Left colon (tissue), 2 donors: ENCODE results near the gene PGS1. TPM values are rescaled to one million over a fixed set of nuclear protein-coding genes. Genes with fewer than 3 reads are reported as not detected.
"Not testable (repeated sequence)": the region's sequence is repeated elsewhere in the genome, so short reads cannot be mapped to it uniquely, and the experiment has no call there.

Source experiments
- ATAC-seq: fragments of 200-7000 bp; cut with Tn5 transposase; one replicate; pipeline ENCODE4 v1.9.1; 2020; ENCODE audit warnings: mild to moderate bottlenecking, moderate library complexity
- DNase-seq, 2 donors: peaks; one replicate each; pipeline ENCODE4 v3.0.0-alpha.2; 2020
- intact Hi-C, 2 donors: fragments of 100-400 bp; cut with DNase I in 1 of 2; cut with micrococcal nuclease in 1 of 2; formaldehyde crosslinking; loops; one replicate each; pipeline versions ENCODE4 v1.11.2 to v1.14.0; 2022; cut with DNase I, micrococcal nuclease
- total RNA-seq, 2 donors: library from RNA; stranded (reverse); fragmentation: NEBNext Ultra II Directional; extraction: Animal tissue kit (Norgen Biotek cat#: 25700); gene quantifications; one replicate each; pipeline ENCODE4 v1.2.1, GENCODE V29; 2021
- donor health status: DM: no; HTN: no; CAD: no.
- donor health status: DM: yes; HTN: yes; CAD: no.

PGS1 gene
- total RNA-seq, 2 donors from 2014 or later, result 37.6 to 44.5 TPM

- DNase-seq, result no peak
- intact Hi-C loops, result no loop called here
- ATAC-seq, result no peak
Measured at GRCh38 chr17:78454346-78454745, 75.9 kb downstream of the PGS1 start.

DNA sequence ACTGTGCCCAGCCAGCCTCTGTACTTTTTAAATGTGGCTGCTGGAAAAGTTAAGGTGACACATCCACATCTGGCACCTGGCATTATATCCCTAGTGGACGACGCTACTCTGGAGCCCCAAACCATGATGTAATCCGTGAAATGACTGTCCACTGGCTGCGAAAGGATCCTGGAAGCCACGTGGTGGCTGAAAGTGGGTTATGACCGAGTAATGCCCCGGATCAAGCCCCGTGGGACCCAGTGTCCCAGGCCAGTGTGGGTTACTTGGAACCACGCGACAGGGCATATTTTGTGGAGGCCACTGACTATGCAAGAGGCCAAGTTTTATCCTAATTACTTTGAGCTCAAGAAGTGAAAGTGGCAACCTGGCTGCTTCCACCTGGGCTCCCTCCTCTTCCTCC is 79.6 kb downstream of the PGS1 start:
- intact Hi-C loops, result no loop called here
- DNase-seq, result no peak
- ATAC-seq, result no peak

- intact Hi-C loops, result no loop called here
- ATAC-seq, result no peak
Measured at GRCh38 chr17:78458736-78459335, 80.4 kb downstream of the PGS1 start.

GRCh38 chr17:78459696-78460095 is 81.2 kb downstream of the PGS1 start:
- no peak for ATAC-seq
- DNase-seq, result no peak
- intact Hi-C loops, result no loop called here

More at GRCh38 chr17:78458736-78459335, 80.4 kb downstream of the PGS1 start:
- no peak for DNase-seq

GRCh38 chr17:78460176-78460675 is 81.8 kb downstream of the PGS1 start:
- DNase-seq, result no peak
- intact Hi-C loops, result no loop called here
- ATAC-seq, result no peak

DNA sequence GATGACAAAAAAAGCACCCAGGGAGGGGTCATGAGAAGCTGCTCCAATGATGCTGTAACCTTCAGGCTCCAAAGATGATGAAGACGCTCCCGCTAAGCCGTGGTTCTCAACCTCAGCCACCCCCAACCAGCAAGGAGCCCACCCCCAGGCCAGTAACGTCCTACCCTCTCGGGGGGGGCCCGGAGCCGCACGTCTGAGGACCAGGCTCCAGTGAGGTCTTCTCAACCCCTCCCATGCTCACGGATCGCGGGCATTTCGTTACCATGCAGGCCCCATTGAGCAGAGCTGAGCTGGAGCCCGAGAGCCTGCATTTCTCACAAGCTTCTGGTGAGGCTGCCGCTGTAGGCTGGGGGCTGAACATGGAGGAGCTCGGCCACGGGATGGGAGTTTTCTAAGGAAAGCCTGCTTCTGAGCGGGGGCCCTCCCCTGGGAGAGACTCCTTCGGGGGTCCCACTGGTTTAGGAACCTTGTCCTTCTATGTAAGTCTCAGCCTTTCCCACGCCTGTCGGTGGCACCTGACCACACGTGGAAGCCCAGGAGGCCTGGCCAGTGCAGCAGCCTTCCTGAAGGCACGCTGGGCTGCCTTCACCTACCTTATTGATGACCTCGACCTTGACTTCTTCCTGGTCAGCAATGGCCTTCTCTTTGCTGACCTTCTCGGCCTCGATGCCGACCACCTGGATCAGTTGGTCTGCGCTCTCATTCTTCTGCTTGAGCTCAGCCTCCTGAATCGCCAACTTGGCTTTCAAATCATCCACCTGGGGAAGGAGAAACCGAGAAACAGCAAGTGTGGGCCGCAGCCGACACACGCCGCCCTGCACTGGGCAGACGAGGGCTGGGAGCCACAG is 82.7 kb downstream of the PGS1 start:
- intact Hi-C loops, result no loop called here
- DNase-seq, result no peak
- no peak for ATAC-seq

DNA sequence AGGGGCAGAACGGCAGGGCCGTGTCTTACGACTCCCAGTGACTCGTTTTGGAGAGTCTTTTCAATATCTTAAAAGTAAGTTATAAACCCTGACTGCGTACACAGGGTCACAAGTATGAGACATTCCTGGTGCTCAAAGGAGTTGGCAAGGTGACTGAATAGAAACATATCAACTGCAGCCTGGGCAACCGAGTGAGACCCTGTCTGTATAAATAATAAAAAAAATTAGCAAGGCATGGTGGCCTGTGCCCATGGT is 83.3 kb downstream of the PGS1 start:
- ATAC-seq, result no peak
- intact Hi-C loops, result no loop called here

GRCh38 chr17:78462148-78462547 is 83.7 kb downstream of the PGS1 start:
- intact Hi-C loops, result no loop called here
- no peak for ATAC-seq
- no peak for DNase-seq

More for the DNA sequence above, 83.3 kb downstream of the PGS1 start:
- no peak for DNase-seq

DNA sequence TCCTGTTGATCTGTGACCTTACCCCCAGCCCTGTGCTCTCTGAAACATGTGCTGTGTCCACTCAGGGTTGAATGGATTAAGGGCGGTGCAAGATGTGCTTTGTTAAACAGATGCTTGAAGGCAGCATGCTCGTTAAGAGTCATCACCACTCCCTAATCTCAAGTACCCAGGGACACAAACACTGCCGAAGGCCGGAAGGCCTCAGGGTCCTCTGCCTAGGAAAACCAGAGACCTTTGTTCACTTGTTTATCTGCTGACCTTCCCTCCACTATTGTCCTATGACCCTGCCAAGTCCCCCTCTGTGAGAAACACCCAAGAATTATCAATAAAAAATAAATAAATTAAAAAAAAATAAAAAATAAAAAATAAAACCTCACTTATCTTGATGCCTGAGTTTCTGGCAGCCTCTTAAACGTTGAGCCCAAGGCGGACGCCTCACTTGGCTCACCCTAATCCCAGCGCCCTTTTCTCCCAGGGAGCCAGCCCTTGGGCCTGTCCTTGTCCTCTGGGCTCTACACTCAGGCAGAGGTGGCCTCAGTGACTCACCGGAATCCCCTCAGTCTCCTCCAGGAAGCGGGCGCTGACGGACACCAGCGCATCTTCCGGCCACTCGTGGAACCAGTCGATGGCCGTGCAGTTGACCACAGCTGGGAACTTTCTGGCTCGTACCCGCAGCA is 87.8 kb downstream of the PGS1 start:
- intact Hi-C loops, DNase-seq, ATAC-seq: not testable (repeated sequence)

DNA sequence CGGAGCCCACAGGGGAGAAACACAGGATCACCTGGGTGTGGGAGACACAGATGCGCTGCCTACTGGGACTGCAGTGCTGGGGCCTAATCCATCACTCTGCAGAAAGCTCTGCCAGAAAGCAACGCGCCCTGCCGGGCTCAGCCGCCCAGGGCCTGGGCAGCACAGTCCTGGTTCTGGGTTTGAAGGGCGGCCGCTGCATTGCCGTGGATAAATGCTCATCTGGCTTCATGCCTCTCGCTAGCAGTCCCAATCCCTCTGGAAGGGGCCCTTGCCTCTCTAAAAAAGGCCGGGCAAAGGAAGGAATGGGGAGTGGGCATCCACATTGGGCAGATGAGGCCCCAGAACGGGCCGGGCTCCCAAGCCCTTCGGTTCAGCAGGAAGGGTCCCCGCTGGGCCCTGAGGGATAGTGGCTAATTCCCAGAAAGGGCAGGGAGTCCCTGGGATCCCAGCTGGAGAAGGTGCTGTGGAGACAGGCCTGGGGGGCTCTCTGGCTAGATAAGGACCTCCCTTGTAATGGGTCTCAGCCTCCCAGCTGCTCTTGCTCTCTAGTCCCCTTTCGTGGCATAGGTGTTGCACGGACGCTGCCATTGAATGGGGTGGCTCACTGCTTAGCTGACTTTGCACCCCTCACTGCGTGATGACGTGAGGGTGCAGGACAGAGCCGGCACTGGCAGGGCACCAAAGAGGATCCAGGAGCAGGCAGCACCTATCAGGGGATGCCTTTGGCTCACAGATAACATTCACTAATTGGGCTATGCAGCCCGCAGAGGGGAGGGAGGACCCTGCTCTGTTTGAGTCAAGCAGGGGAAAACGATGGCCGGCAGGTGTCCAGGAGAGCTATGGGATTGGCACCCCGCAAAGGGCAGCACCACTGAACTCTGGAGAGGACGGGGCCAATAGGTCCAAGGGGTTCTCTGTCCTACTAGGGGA is 88.6 kb downstream of the PGS1 start:
- intact Hi-C loops, result no loop called here
- ATAC-seq (no peak), DNase-seq (no peak)

DNA sequence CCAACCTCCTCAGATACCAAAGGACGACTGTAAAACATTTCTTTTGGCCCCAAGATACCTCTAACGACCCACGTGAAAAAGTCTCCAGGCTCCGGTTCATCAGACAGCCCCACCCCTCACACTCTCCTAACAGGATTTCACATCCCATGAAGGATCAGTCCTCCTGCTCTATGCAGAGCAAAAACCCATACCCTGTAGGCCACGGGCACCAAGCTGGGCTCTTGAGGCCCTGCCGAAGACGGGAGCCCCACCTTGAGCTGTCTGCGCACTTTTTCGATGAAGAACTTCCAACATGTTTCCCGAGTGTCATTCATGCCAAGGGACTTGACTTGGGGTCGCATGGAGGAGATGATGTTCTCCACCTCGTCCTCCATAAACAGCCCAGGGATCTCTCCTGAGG is 89.9 kb downstream of the PGS1 start:
- no peak for DNase-seq
- ATAC-seq, result no peak
- intact Hi-C loops, result no loop called here

GRCh38 chr17:78469443-78469842 is 91.0 kb downstream of the PGS1 start:
- intact Hi-C loops, result no loop called here
- DNase-seq (no peak), ATAC-seq (no peak)

DNA sequence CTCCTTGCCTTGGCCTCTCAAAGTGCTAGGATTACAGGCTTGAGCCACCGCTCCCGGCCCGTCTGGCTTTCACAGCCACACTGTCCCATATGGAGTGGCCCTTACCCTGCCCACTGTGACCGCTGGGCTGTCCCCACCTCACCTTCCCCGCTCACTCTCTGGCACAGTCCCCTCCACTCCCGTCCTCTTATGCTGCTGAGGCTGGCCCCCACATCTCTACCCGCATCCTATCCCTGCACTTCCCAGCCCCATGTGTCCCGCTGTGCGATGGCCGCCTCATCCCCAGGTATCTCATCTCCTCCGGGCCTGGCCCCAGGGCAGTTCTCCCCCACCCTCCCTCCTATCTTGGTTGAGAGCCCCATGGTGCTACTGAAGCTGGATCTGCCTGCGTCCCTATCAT is 93.2 kb downstream of the PGS1 start:
- intact Hi-C loops, result no loop called here
- DNase-seq, result no peak
- no peak for ATAC-seq

- no peak for DNase-seq
- no peak for ATAC-seq
- intact Hi-C loops, result no loop called here
Measured at GRCh38 chr17:78472035-78472905, 93.8 kb downstream of the PGS1 start.

GRCh38 chr17:78473951-78474613 is 95.6 kb downstream of the PGS1 start:
- DNase-seq (no peak), ATAC-seq (no peak)
- intact Hi-C loops, result no loop called here
